Measurements from ENCODE around the gene TRPC5OS.
A peak's percentile ranks its signal among the peaks of the same experiment; 100 is the strongest.

The TRPC5OS gene

DNA sequence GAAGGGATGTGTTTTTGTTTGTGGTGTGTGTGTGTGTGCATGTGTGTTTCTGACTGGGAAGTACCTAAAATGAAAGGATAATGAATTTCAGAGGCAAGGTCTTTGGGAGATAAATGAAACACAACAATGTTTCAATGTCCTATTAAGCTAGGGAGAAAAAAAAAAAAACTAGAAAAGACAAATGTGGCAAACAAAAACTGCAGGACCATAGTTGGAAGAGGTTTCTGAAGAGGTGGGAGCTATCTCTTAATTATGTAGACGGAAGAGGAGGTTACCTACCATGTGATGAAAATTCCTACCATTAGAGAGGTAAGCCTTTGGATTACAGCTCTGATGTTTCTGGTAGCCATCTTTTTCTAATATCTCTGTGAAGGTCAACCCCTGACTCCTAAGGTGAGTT lies at the start of gene TRPC5OS:
Gene TRPC5OS (plus strand): TSS at position 301 of the 400 bp plus-strand sequence. CDS start 25,669 bp downstream, outside the sequence.
- no peak for DNase-seq

- no peak for DNase-seq
Measured at GRCh38 chrX:111829345-111829744, 46.6 kb upstream of the TRPC5OS start.

DNA sequence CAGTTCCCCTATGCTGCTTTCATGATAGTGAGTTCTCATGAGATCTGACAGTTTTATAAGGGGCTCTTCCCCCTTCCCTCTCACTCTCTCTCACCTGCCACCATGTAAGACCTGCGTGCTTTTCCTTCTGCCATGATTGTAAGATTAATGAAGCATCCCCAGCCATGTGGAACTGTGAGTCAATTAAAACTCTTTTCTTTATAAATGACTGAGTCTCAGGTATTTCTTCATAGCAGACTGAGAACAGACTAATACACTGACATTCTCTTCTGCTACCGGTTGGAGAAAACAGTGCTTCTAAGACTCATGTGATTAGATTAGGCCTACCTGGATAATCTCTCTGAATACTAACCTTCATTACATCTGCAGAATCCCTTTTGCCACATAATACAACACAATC lies 45.4 kb upstream of the TRPC5OS start:
- DNase-seq, result no peak

GRCh38 chrX:111831343-111831742 lies 44.6 kb upstream of the TRPC5OS start:
- DNase-seq, result no peak

DNA sequence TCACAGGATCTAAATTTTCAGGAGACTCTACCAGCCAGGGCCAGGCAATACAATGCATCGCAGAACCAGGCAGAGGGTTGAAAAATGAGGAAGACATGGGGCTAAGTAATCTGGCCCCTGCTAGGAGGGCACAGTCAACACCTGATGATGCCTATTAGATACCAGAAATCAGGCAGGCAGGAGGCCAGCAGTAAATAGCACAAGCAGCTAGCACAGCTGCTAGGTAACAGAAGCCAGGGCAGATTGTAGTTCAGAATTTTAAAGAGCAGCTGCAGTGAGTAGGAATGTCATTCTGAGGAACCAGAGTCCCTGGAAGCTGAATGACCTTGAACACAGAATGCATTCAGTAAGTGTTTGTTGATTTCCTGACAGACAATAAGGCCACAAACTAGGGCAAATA lies 38.8 kb upstream of the TRPC5OS start:
- peak; percentile 26 for DNase-seq

DNA sequence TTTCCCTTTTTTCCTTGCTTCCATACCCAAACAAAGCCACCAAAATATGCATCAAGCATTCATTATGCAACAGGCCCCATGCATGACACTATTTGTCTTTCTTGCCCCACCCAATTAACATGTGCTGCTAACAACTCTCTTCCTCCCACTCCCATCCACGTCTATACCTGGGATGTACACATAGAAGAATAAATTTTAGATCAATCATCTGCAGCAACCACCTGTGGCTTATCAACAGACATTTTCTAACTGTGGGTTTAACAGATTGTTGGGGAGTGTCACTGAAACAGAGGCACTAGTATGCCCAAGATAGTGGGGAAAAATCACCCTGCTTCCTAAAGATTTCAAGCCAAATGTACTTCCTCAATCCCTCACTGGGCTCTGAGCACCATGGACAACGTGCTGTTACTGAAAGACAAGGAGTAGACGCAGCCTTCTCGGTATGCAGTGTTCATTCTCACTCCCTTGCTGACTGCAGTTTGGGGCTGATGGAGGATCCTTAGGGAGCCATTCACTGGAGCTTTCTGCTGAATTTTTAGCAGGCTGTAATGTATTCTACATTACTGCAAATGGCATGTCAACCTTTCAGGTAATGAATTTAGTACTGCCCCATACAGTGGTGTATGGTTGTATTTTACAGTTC lies 28.4 kb upstream of the TRPC5OS start:
- no peak for DNase-seq

DNA sequence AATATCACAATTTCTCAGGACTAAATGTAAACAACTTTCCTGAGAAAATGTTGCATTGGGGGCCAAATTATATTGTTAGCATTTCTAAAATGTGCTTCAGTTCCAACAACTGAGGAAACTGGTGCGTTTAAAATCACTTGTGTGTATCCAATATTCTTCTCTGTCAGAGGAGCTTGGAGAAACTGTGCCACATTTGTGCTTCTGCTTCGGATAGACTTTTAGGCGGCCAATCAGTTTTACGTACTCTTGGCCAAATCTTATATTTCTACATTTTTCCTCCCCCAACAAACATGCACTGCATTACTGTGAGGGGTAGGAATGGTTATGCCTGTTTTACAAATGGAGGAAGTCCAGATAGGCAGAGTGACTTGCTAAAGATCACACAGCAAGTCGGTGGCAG lies 27.4 kb upstream of the TRPC5OS start:
- no peak for DNase-seq

DNA sequence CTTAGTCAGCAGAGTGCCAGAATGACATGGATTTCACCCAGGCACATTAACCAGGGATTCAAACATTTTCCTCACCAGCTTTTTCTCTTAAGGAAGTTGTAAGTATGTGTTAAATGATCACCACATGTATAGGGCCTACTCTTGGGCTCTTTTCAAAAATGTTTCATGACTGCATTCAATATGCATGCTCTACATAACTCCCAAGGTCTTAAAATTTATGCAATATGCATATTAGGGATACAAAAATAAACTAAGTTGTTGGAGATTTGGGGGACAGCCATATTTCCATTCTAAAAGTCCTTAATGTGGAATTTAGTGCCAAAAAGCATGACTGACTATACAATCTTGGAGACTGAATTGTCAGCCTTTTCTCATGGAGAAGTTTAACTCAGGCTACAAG lies 25.0 kb upstream of the TRPC5OS start:
- DNase-seq, result no peak

DNA sequence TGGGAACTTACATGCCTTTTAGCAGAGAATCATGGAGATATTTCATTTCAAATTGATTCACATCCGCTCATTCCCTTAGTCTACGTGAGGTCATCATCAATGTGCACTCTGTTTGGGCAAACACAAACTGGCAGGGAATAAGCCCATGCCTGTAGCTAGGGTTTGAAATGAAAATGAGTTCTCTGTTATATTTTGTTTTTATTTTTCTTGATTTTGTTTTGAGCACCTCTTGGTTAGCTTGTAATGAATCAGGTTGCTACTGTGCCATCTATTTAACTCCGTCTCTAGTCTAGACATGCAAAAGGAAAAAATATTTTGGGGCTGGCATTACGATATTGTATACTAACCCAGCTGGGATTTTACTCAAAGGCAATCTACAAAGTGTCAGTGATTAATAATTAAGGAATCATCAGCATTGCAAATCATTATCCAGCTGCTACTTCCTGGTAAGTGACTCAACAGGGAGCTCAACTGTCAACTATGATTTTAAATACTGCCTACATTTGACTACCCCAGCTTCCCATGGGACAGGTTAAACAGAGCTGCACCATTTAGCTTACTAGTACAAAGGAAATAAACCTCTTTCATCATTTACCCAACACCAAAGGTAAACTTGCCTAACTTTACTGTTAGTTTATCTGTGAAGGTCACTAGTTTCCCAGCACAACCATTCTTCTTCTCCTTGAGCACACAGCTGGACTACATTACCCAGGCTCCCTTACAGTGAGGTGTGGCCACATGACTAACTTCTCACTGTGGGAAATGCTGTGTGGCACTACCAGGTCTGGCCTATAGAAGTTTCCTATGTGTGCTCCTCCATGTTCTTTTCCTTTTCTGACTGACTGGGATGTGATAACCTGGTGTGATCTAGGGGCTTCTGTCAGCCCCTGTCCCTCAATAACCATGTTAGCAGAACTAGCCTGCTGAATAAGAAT lies 21.2 kb upstream of the TRPC5OS start:
- DNase-seq, result no peak

DNA sequence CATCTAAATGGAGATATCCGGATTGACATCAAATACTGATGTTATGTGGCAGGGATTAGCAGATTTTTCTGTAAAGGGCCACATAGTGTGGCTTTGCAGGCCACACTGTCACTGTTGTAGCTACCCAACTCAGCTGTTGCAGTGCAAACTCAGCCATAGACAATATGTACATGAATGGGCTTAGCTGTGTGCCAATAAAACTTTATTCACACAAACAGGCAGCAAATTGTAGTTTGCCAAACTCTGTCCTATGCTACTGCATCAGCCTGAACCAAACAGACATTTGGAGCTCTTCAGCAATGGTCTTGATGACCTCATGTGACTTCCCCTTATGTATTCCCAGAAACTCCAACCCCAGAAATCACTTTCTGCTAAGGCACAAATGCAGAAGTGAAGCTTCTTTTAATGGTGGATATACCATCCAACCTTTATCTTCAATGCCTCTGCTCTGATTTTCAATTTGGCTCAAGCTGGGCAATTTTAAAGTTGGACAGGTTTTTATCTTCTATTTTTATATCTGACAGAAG lies 18.4 kb upstream of the TRPC5OS start:
- no peak for DNase-seq

GRCh38 chrX:111861605-111862004 lies 14.4 kb upstream of the TRPC5OS start:
- DNase-seq, result no peak

GRCh38 chrX:111867236-111867635 lies 8.7 kb upstream of the TRPC5OS start:
- no peak for DNase-seq

- no peak for DNase-seq
Measured at GRCh38 chrX:111868726-111869638, 7.0 kb upstream of the TRPC5OS start.

- DNase-seq, result peak; percentile 1
Measured at GRCh38 chrX:111869639-111870034, 6.3 kb upstream of the TRPC5OS start.

DNA sequence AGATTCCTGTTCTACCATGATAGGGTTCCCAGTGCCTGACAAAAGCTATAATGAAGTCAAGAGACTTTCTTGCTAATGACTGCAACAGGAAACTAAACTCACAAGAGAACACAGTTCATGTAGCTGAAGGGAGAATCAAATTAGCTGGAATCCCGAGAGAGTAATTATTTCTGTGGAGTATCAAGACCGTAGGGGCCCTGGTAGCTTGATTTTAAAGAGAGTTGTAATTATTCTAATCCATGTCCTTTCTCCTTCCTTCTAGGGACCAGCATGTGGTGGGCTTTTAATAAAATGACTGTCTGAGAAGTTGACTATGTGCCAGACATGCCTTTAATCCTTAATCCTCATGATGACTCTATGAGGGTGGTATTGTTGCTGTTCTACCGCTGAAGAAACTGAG lies 1.7 kb upstream of the TRPC5OS start:
- no peak for DNase-seq

DNA sequence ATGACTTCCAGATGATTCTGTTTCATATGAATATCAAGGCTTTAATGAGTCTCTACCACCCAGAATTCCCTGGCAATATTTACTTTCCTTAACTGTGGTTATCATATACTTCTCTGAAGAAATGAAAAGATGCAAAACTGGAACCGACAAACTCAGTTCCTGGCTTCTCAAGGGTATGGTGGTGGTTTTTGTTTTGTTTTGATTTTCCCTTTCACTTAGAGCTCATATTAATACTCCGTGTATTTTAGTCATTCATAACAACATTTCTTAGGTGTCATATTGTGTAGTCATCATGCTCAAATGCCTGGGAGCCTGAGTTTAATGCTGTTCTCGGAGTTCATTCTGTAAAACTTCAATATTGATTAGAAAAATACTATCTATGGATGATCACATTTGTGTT lies 665 bp downstream of the TRPC5OS start:
- no peak for DNase-seq

DNA sequence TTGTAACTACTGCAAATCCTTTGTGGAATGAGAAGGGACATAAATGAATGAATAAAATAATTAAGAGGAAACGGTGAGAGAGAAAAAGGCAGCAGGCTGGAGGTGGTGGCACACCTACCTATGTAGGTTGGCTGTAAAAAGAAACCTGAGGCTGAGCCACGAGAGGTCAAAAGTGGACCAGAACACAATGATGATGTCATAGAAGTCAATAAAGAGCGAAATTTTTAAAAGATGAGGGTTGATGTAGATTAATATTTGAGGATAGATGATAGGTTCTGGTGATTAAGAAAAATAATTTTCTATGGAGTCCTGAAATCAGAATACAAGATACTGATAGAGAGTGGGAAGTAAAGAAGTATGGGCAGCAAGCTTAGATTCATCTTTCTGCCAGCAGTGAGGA lies 1.7 kb downstream of the TRPC5OS start:
- DNase-seq, result no peak

GRCh38 chrX:111880735-111881134 lies 4.8 kb downstream of the TRPC5OS start:
- DNase-seq, result no peak

DNA sequence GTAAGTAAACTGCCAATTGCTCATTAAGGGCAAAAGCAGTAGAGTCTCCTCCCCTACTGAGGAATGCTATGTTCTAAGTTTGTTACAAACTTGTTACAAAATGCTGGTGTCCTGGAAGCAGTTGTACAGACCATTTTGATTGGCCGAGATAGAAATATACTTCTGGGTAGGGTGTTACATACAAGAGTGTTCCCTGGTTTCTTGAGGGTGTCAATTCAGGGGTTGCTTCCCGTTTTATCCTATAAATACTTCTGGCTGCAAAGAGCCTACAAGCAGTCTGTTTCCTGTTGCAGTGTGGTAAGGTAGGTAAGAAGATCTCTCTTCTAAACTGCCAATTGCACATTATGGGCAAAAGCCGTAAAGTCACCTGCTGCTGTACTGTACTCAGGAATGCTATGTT lies 5.7 kb downstream of the TRPC5OS start:
- no peak for DNase-seq

DNA sequence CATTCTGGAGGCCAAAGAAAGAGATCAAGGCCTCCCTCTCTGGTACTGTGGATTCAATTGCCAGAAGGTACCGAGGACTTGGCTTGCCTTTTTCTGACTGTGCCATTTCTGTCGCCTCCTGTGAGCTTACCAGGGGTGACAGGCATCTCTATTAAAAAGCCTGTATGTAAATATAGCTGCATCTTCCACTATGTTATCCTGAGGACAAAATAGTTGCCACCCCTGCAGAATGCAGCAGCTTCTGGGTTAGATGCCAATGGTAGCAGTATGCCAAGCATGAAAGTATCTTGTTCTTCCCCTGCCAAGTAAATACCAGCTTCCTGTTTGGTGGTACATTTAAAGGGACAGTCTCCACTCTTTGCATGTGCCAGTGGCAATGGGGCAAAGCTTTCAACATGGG lies 10.7 kb downstream of the TRPC5OS start:
- no peak for DNase-seq

- DNase-seq, result no peak
Measured at GRCh38 chrX:111888600-111888999, 12.6 kb downstream of the TRPC5OS start.

DNA sequence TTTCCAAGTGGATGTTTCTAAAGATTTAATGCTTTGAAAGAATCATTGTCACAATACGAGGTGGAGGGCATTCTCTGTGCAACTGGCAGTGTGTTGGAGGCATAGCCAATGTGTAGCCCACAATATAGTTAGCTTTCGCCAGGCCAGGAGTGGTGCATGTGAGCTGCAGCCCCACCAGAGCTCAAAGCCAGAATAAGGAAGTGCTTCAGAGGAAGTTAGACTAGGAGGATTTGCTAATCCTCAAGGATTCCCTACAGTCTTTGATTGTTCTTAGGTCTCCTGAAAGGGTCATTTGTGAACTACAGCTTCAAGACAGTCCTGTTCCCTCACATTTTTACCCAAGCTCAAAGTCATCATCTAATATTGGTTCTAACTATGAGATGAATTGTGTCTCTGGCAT lies 16.4 kb downstream of the TRPC5OS start:
- no peak for DNase-seq

- no peak for DNase-seq
Measured at GRCh38 chrX:111896148-111896547, 20.2 kb downstream of the TRPC5OS start.

All from NCI-H2029 treated with DMSO at 0.1 percent for 48 hours (cell line).